NT2/D1 (cell line): ENCODE measurements around the gene AXIN1.
"Not testable (repeated sequence)": the region's sequence is repeated elsewhere in the genome, so short reads cannot be mapped to it uniquely, and the experiment has no call there.

ENCODE experiments used
- DNase-seq: peaks from one replicate; pipeline ENCODE4 v3.0.0-alpha.2; 2011; ENCODE audit warnings: low read depth, low spot score
- H3K27me3 ChIP-seq: 2 replicates; pipeline ENCODE4 v1.6.0; 2011; ENCODE audit warnings: mild to moderate bottlenecking; ENCODE audit not compliant: insufficient read length, insufficient read depth
- H3K36me3 ChIP-seq: 2 replicates; pipeline ENCODE4 v1.6.1; 2011; ENCODE audit warnings: mild to moderate bottlenecking, low read length, mixed read lengths; ENCODE audit not compliant: insufficient read depth, insufficient read length
- H3K4me1 ChIP-seq: 2 replicates; pipeline ENCODE4 v1.5.1; 2011; ENCODE audit not compliant: insufficient read depth, insufficient read length
- H3K4me3 ChIP-seq: 2 replicates; pipeline ENCODE4 v1.5.1; 2011; ENCODE audit warnings: low read depth; ENCODE audit not compliant: insufficient read length
- H3K9ac ChIP-seq: 2 replicates; pipeline ENCODE4 v1.6.0; 2011; ENCODE audit warnings: low read depth; ENCODE audit not compliant: insufficient read length
- H3K9me3 ChIP-seq: 2 replicates; pipeline ENCODE4 v1.5.1; 2011; ENCODE audit warnings: mild to moderate bottlenecking, low read length; ENCODE audit not compliant: insufficient read depth
- SUZ12 ChIP-seq: IDR thresholded peaks from 2 replicates; pipeline ENCODE4 v1.6.1; 2011; ENCODE audit not compliant: insufficient read length, insufficient read depth; ENCODE audit errors: extremely low read depth
- YY1 ChIP-seq: IDR thresholded peaks from 2 replicates; pipeline ENCODE4 v1.6.1; 2011; ENCODE audit not compliant: insufficient read length, insufficient read depth
- ZNF274 ChIP-seq: IDR thresholded peaks from 2 replicates; pipeline ENCODE4 v1.6.1; 2011; ENCODE audit warnings: mild to moderate bottlenecking, low read depth, low read length

Gene AXIN1

DNA sequence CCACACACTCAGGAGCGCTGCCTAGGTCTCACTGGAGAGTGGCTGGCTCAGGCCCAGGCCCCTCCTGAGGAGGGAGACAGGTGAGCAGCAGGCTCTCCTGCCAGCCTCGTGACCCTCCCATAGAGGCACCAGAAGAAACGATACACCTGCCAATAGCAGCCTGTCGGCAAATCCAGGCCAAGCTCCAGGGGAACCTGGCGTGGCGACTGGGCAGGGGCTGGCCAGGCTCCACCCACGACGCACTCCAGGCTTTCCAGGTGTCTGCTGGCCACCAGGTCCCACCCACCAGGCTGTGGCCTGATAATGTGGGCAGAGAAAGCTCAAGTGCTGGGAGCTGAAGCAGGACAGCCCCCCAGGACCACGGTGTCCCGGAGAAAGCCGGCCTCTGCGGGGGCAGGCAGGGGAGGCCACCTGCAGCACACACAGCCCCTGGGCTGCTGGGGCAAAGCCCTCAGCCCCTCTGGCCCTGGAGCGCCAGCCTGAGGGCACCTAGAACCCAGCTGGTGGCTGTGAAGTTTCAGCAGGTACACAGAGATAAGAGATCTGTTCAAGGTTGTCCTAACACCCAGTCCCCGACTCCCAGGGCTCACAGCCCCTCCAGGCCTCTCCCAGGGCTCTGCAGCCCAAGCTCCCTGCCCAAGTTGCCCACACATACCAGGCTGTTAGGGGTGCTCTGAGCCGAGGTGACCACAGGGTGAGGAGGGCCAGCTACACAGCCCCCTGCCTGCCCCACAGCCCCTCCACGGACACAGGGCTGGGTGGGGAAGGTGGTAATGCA is 26.8 kb upstream of the AXIN1 start:
- H3K36me3 ChIP-seq = peaks cover 34% of the 10 kb centered on the region
- no peak for TF ChIP-seq YY1
- peak overlapping the region; percentile 95 for H3K9ac ChIP-seq
- H3K4me1 ChIP-seq = peaks cover 25% of the 10 kb centered on the region
- H3K4me3 ChIP-seq = no peak overlapping the region
- H3K27me3 ChIP-seq = no peaks in the 10 kb centered on the region
- no peak for DNase-seq
- no peaks in the 10 kb centered on the region for H3K9me3 ChIP-seq

- Histone ChIP-seq H3K4me1 (peaks cover 20% of the 10 kb centered on the region), H3K9ac (no peak overlapping the region), H3K9me3 (no peaks in the 10 kb centered on the region), H3K4me3 (no peak overlapping the region), H3K27me3 (no peaks in the 10 kb centered on the region), H3K36me3 (peaks cover 39% of the 10 kb centered on the region)
- no peak for DNase-seq
- TF ChIP-seq ZNF274 (no peak), SUZ12 (no peak), YY1 (no peak)
Observed at GRCh38 chr16:378821-379182, 26.3 kb upstream of the AXIN1 start.

DNA sequence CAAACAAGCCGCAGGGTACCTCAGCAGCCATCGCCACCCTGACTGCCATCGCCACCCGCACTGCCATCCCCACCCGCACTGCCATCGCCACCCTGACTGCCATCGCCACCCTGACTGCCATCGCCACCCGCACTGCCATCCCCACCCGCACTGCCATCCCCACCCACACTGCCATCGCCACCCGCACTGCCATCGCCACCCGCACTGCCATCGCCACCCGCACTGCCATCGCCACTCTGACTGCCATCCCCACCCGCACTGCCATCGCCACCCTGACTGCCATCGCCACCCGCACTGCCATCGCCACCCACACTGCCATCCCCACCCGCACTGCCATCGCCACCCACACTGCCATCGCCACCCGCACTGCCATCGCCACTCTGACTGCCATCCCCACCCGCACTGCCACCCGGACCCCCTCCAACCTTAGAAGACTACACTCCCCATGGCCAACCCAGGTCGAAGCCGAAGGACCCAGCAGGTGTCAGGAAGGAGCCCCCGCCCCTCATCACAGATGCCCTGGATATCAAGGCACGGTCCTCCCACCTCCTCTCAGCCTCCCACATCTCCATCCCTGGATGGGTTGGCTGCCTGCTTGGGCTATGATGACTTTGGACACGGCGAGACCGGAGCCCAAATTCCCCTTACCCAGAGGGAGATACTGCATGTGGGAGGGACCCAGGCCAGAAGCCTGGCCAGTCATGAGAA is 25.7 kb upstream of the AXIN1 start:
- DNase-seq, H3K27me3 ChIP-seq, H3K4me3 ChIP-seq, H3K9ac ChIP-seq, H3K9me3 ChIP-seq: not testable (repeated sequence)
- Histone ChIP-seq H3K4me1 (peaks cover 19% of the 10 kb centered on the region), H3K36me3 (peaks cover 45% of the 10 kb centered on the region)

DNA sequence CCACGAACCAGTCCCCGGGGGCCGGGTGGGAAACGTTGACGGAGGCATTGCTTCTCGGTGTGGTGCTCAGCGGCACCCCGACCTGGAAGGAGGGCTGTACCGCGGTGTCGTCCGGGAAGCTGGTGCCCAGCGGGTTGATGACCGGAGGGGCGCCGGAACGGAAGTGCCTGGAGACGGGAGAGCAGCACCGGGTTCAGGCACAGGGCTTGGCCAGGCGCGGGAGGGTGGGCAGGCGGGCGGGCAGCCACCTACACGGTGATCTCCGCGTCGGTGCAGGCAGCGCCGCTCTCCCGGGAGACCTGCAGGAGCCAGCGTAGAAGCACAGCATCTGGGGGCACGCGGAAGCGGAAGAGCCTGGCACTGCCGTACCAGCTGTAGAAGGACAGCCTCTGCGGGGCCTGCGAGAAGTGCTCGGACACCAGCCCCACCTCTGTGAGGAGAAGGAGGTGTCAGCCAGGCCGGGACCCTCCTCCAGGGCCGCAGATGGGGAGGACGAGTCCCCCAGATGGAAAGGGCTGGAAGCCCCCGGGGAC is 25.0 kb upstream of the AXIN1 start:
- H3K36me3 ChIP-seq = peaks cover 53% of the 10 kb centered on the region
- DNase-seq = no peak
- H3K4me1 ChIP-seq = peaks cover 17% of the 10 kb centered on the region
- H3K4me3 ChIP-seq = no peak overlapping the region
- H3K9me3 ChIP-seq = no peaks in the 10 kb centered on the region
- TF ChIP-seq SUZ12 (no peak), YY1 (no peak), ZNF274 (no peak)
- H3K9ac ChIP-seq = no peak overlapping the region
- no peaks in the 10 kb centered on the region for H3K27me3 ChIP-seq

DNA sequence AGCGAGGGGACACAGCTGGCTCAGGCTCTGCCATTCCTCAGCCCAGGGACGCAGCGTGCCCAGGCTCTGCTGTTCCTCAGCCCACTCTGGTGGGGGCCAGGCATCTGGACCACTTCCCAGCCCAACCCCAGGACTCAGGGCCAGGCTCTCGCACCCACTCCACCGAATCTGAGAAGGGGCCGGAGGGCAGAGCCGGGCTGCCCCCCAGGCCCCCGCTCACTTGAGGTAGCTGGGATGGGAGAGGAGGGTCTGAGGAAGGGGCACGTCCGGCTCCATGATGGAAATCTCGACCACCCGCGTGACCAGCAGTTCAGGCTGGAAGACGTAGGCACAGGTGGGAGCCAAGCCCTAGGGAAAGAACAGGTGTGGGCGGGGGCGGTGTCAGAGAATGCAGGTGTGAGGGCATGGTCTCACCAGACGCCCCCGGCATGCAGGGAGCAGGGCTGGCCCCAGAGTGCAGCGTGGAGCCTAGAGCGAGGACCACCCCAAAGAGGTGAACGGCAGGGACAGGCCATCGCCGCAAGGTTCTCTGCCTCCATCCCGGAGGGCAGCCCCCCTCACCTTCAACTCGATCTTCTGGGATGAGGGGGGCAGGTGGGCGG is 24.4 kb upstream of the AXIN1 start:
- H3K36me3 ChIP-seq = peaks cover 58% of the 10 kb centered on the region
- no peak for TF ChIP-seq ZNF274
- TF ChIP-seq YY1 = no peak
- TF ChIP-seq SUZ12 = no peak
- H3K4me1 ChIP-seq = peaks cover 15% of the 10 kb centered on the region
- no peaks in the 10 kb centered on the region for H3K27me3 ChIP-seq
- H3K4me3 ChIP-seq = no peak overlapping the region
- H3K9ac ChIP-seq = no peak overlapping the region
- no peaks in the 10 kb centered on the region for H3K9me3 ChIP-seq
- no peak for DNase-seq

- H3K4me3 ChIP-seq = no peak overlapping the region
- H3K36me3 ChIP-seq = peaks cover 66% of the 10 kb centered on the region
- no peaks in the 10 kb centered on the region for H3K27me3 ChIP-seq
- H3K4me1 ChIP-seq = peaks cover 19% of the 10 kb centered on the region
- TF ChIP-seq YY1 (no peak), ZNF274 (no peak), SUZ12 (no peak)
- H3K9ac ChIP-seq = no peak overlapping the region
- H3K9me3 ChIP-seq = no peaks in the 10 kb centered on the region
- no peak for DNase-seq
Observed at GRCh38 chr16:375927-376816, 23.6 kb upstream of the AXIN1 start.

- peaks cover 68% of the 10 kb centered on the region for H3K36me3 ChIP-seq
Observed at GRCh38 chr16:375212-375611, 22.7 kb upstream of the AXIN1 start.

More at GRCh38 chr16:375212-375611, 22.7 kb upstream of the AXIN1 start:
- DNase-seq = no peak
- no peak overlapping the region for H3K4me3 ChIP-seq
- TF ChIP-seq SUZ12 (no peak), YY1 (no peak)
- H3K9me3 ChIP-seq = no peaks in the 10 kb centered on the region
- H3K27me3 ChIP-seq = no peaks in the 10 kb centered on the region
- peaks cover 24% of the 10 kb centered on the region for H3K4me1 ChIP-seq
- H3K9ac ChIP-seq = no peak overlapping the region
